ENCODE measurements around the gene UNC5CL.
A peak's percentile ranks its signal among the peaks of the same experiment; 100 is the strongest.

Gene UNC5CL

GRCh38 chr6:41000248-41000647, 38.8 kb downstream of the UNC5CL start:
- TF ChIP-seq CTCF (IDR thresholded peaks at IDR 0.05; ENCODE audit: insufficient read depth, low read length, missing control alignments), result no peak
- H3K4me3 ChIP-seq (ENCODE audit: low read depth, low read length), result no peak overlapping the region
- no peak for DNase-seq (ENCODE audit: low read depth, low spot score)
- CTCF ChIA-PET, result interaction anchor here (1.2 to 1.7 kb wide), 2 partner anchors 23 to 28 kb away, joined by 4 to 5 read pairs; no protein-coding TSS in a partner anchor
- POLR2A ChIA-PET, result no interaction called here

- ChIA-PET POLR2A (no interaction called here), CTCF (interaction anchor here (1.0 to 2.7 kb wide), 5 partner anchors 8 to 105 kb away, joined by 3 to 19 read pairs (median 7); no protein-coding TSS in a partner anchor)
- TF ChIP-seq CTCF (IDR thresholded peaks at IDR 0.05; ENCODE audit: insufficient read depth, low read length, missing control alignments), result peak; percentile 19
- no peak for DNase-seq (ENCODE audit: low read depth, low spot score)
- no peak overlapping the region for H3K4me3 ChIP-seq (ENCODE audit: low read depth, low read length)
Observed at GRCh38 chr6:40999569-40999968, 39.5 kb downstream of the UNC5CL start.

- H3K4me3 ChIP-seq (ENCODE audit: low read depth, low read length), result no peak overlapping the region
- POLR2A ChIA-PET, result no interaction called here
- no peak for DNase-seq (ENCODE audit: low read depth, low spot score)
- TF ChIP-seq CTCF (IDR thresholded peaks at IDR 0.05; ENCODE audit: insufficient read depth, low read length, missing control alignments), result no peak
- CTCF ChIA-PET, result interaction anchor here (0.8 to 2.7 kb wide), 11 partner anchors 9 to 104 kb away, joined by 3 to 19 read pairs (median 3); no protein-coding TSS in a partner anchor
Observed at GRCh38 chr6:40998661-40999060, 40.4 kb downstream of the UNC5CL start.

- TF ChIP-seq CTCF (IDR thresholded peaks at IDR 0.05; ENCODE audit: insufficient read depth, low read length, missing control alignments), result no peak
- peak; percentile 28 for DNase-seq (ENCODE audit: low read depth, low spot score)
- ChIA-PET CTCF (interaction anchor here (0.6 to 2.7 kb wide), 13 partner anchors 8 to 1246 kb away, joined by 3 to 19 read pairs (median 4); no protein-coding TSS in a partner anchor), POLR2A (no interaction called here)
- no peak overlapping the region for H3K4me3 ChIP-seq (ENCODE audit: low read depth, low read length)
Observed at GRCh38 chr6:40997234-40997957, 41.6 kb downstream of the UNC5CL start.

GRCh38 chr6:40996591-40997233, 42.3 kb downstream of the UNC5CL start:
- H3K4me3 ChIP-seq (ENCODE audit: low read depth, low read length), result no peak overlapping the region
- POLR2A ChIA-PET, result no interaction called here

More at GRCh38 chr6:40996591-40997233, 42.3 kb downstream of the UNC5CL start:
- TF ChIP-seq CTCF (IDR thresholded peaks at IDR 0.05; ENCODE audit: insufficient read depth, low read length, missing control alignments), result no peak
- no peak for DNase-seq (ENCODE audit: low read depth, low spot score)
- CTCF ChIA-PET, result interaction anchor here (1.2 to 2.7 kb wide), 4 partner anchors 11 to 31 kb away, joined by 4 to 19 read pairs (median 8); no protein-coding TSS in a partner anchor
